Measurements from ENCODE around the gene NPFF.

Gene NPFF

DNA sequence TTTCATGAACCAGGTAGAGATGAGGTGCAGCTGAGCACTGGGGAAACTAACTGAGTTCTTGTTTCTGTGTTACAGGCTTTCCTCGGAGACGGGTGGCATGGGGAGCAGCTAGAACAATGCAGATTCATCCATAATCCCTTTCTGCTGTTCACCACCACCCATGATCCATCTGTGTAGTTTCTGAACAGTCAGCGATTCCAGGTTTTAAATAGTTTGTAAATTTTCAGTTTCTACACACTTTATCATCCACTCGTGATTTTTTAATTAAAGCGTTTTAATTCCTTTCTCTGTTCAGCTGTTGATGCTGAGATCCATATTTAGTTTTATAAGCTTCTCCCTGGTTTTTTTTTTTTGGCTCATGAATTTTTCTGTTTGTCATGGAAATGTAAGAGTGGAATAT, 28.0 kb downstream of the NPFF start:
- no peak overlapping the region for H4K12ac ChIP-seq (ENCODE audit: low read depth, low read length)
- no peak overlapping the region for H2AK5ac ChIP-seq (ENCODE audit: low read length)
- H3K9ac ChIP-seq (ENCODE audit: low read length): no peak overlapping the region
- H3K27me3 ChIP-seq (ENCODE audit: insufficient read depth, low read length): no peaks in the 10 kb centered on the region
- H3K9me3 ChIP-seq (ENCODE audit: insufficient read depth, low read depth, low read length): no peaks in the 10 kb centered on the region
- no CpG with 5 or more reads among the region's 5 CpGs for WGBS (ENCODE audit: extremely low coverage, insufficient coverage, insufficient read length)
- no peak for DNase-seq
- no peak overlapping the region for H3K27ac ChIP-seq (ENCODE audit: low read depth, low read length)
- no peak overlapping the region for H2BK12ac ChIP-seq (ENCODE audit: low read length)
- H3K18ac ChIP-seq (ENCODE audit: low read length): no peak overlapping the region
- no peak overlapping the region for H2BK120ac ChIP-seq (ENCODE audit: insufficient read depth, low read length, poor library complexity)
- H3K4me2 ChIP-seq (ENCODE audit: low read length): no peak overlapping the region
- no peak overlapping the region for H4K91ac ChIP-seq (ENCODE audit: low read depth, low read length)
- no peaks in the 10 kb centered on the region for H3K4me1 ChIP-seq (ENCODE audit: control insufficient read depth in 1 of 2, insufficient read depth in 2 of 2, low read length in 2 of 2)
- no peak overlapping the region for H3K23ac ChIP-seq (ENCODE audit: low read length)
- H3K79me1 ChIP-seq (ENCODE audit: low read length): no peaks in the 10 kb centered on the region
- no peak overlapping the region for H4K8ac ChIP-seq (ENCODE audit: low read depth, low read length)
- no peak overlapping the region for H3K14ac ChIP-seq (ENCODE audit: low read length)
- no peaks in the 10 kb centered on the region for H3K79me2 ChIP-seq (ENCODE audit: control insufficient read depth, insufficient read depth, low read length, poor library complexity)
- no peak overlapping the region for H3K4me3 ChIP-seq (ENCODE audit: low read depth, low read length)
- H3K36me3 ChIP-seq (ENCODE audit: control insufficient read depth in 1 of 2, insufficient read depth in 2 of 2, low read length in 2 of 2): peaks cover 37 to 76% of the 10 kb centered on the region in 2 experiments
- H2AFZ ChIP-seq (ENCODE audit: insufficient read depth, low read length, poor library complexity): no peak overlapping the region
- H2BK5ac ChIP-seq (ENCODE audit: low read depth, low read length, poor library complexity): no peak overlapping the region
- no peak overlapping the region for H3K4ac ChIP-seq (ENCODE audit: low read depth, low read length)

DNA sequence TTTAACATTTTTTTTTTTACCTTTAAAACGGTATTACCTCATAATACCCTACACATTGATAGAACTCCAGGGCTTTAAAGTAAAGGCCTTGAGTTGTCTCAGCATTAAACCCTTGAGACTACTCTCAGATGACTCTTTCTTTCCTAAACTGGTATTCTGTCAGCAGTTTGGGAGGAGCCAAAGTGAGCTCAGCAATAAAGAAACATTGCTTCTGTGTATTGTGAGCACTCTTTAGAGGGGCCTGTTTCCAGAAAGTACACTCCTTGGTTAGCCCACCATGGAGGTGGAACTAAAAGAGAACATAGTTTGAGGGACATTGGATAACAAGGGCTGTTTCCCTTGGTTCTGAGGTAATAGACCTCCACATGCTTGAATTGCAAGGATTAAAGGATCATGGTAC, 28.4 kb downstream of the NPFF start:
- DNase-seq: no peak
- H3K23ac ChIP-seq (ENCODE audit: low read length): no peak overlapping the region
- H3K79me1 ChIP-seq (ENCODE audit: low read length): no peaks in the 10 kb centered on the region
- no peak overlapping the region for H3K18ac ChIP-seq (ENCODE audit: low read length)
- no peak overlapping the region for H2AFZ ChIP-seq (ENCODE audit: insufficient read depth, low read length, poor library complexity)
- H2BK120ac ChIP-seq (ENCODE audit: insufficient read depth, low read length, poor library complexity): no peak overlapping the region
- H2BK12ac ChIP-seq (ENCODE audit: low read length): no peak overlapping the region
- no peak overlapping the region for H4K91ac ChIP-seq (ENCODE audit: low read depth, low read length)
- H3K4me2 ChIP-seq (ENCODE audit: low read length): no peak overlapping the region
- peaks cover 37 to 76% of the 10 kb centered on the region in 2 experiments for H3K36me3 ChIP-seq (ENCODE audit: control insufficient read depth in 1 of 2, insufficient read depth in 2 of 2, low read length in 2 of 2)
- no peak overlapping the region for H2AK5ac ChIP-seq (ENCODE audit: low read length)
- no peaks in the 10 kb centered on the region for H3K4me1 ChIP-seq (ENCODE audit: control insufficient read depth in 1 of 2, insufficient read depth in 2 of 2, low read length in 2 of 2)
- no peaks in the 10 kb centered on the region for H3K79me2 ChIP-seq (ENCODE audit: control insufficient read depth, insufficient read depth, low read length, poor library complexity)
- H4K8ac ChIP-seq (ENCODE audit: low read depth, low read length): no peak overlapping the region
- H3K4me3 ChIP-seq (ENCODE audit: low read depth, low read length): no peak overlapping the region
- H4K12ac ChIP-seq (ENCODE audit: low read depth, low read length): no peak overlapping the region
- WGBS (ENCODE audit: extremely low coverage, insufficient coverage, insufficient read length): 100% methylated on average over 1 of the region's 1 CpG
- H2BK5ac ChIP-seq (ENCODE audit: low read depth, low read length, poor library complexity): no peak overlapping the region
- H3K9ac ChIP-seq (ENCODE audit: low read length): no peak overlapping the region
- no peak overlapping the region for H3K14ac ChIP-seq (ENCODE audit: low read length)
- no peak overlapping the region for H3K27ac ChIP-seq (ENCODE audit: low read depth, low read length)
- no peaks in the 10 kb centered on the region for H3K27me3 ChIP-seq (ENCODE audit: insufficient read depth, low read length)
- H3K4ac ChIP-seq (ENCODE audit: low read depth, low read length): no peak overlapping the region
- no peaks in the 10 kb centered on the region for H3K9me3 ChIP-seq (ENCODE audit: insufficient read depth, low read depth, low read length)

DNA sequence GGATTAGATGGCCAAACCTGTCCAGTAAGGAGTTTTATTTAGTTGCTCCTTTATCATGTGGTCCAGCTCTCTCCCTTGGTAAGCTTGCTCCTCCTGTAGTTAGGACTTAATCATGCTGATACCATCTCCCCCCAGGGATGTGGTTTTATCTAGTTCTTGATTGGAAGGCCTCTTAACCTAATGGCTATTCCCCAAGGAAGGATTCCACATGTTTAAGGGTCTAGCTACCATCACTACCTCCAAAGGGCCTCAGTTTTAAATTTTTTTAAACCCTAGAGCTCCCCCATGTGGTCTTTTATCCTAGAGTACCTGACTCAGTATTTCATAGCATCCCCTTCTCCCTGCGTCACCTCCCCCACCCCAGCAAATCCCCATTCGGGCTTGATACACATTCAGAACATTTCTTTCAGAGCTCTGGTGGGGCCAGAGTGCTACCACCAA, 30.5 kb downstream of the NPFF start:
- H3K4me1 ChIP-seq (ENCODE audit: control insufficient read depth in 1 of 2, insufficient read depth in 2 of 2, low read length in 2 of 2): no peaks in the 10 kb centered on the region

DNA sequence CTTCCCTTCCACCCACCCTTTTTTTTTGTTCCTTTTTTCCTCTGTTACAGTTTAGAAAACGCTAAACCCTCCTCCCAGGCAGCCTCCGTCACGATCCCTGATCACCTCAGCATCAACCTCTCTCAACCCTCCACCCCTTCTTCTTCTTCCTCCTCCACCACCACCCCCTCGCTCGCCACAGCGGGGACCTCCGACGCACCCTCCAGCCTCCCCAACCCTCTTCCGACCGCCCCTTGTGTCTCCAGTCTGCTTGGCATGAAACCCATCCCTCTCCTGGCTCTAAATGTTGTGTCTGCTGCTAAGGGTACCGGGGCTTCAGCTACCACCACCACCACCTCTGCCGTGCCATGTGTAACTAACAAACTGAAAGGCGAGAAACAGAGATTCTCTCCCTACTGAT, 32.5 kb downstream of the NPFF start:
- Histone ChIP-seq H3K27ac (ENCODE audit: low read depth, low read length) (no peak overlapping the region), H3K9me3 (ENCODE audit: insufficient read depth, low read depth, low read length) (no peaks in the 10 kb centered on the region), H2AFZ (ENCODE audit: insufficient read depth, low read length, poor library complexity) (no peak overlapping the region), H3K27me3 (ENCODE audit: insufficient read depth, low read length) (no peaks in the 10 kb centered on the region), H3K9ac (ENCODE audit: low read length) (no peak overlapping the region), H3K18ac (ENCODE audit: low read length) (no peak overlapping the region), H3K79me1 (ENCODE audit: low read length) (no peaks in the 10 kb centered on the region), H3K4me1 (ENCODE audit: control insufficient read depth in 1 of 2, insufficient read depth in 2 of 2, low read length in 2 of 2) (no peaks in the 10 kb centered on the region), H3K36me3 (ENCODE audit: control insufficient read depth in 1 of 2, insufficient read depth in 2 of 2, low read length in 2 of 2) (peaks cover 29 to 74% of the 10 kb centered on the region in 2 experiments), H4K12ac (ENCODE audit: low read depth, low read length) (no peak overlapping the region), H4K8ac (ENCODE audit: low read depth, low read length) (no peak overlapping the region), H2BK12ac (ENCODE audit: low read length) (no peak overlapping the region), H3K4ac (ENCODE audit: low read depth, low read length) (no peak overlapping the region), H3K23ac (ENCODE audit: low read length) (no peak overlapping the region), H2AK5ac (ENCODE audit: low read length) (no peak overlapping the region), H4K91ac (ENCODE audit: low read depth, low read length) (no peak overlapping the region), H3K14ac (ENCODE audit: low read length) (no peak overlapping the region), H3K79me2 (ENCODE audit: control insufficient read depth, insufficient read depth, low read length, poor library complexity) (no peaks in the 10 kb centered on the region), H3K4me2 (ENCODE audit: low read length) (no peak overlapping the region), H2BK5ac (ENCODE audit: low read depth, low read length, poor library complexity) (no peak overlapping the region), H2BK120ac (ENCODE audit: insufficient read depth, low read length, poor library complexity) (no peak overlapping the region), H3K4me3 (ENCODE audit: low read depth, low read length) (no peak overlapping the region)
- WGBS (ENCODE audit: extremely low coverage, insufficient coverage, insufficient read length): 100% methylated on average over 2 of the region's 13 CpGs
- no peak for DNase-seq

More for the DNA sequence above, 30.5 kb downstream of the NPFF start:
- no peak overlapping the region for H3K18ac ChIP-seq (ENCODE audit: low read length)
- H3K4me3 ChIP-seq (ENCODE audit: low read depth, low read length): no peak overlapping the region
- H3K23ac ChIP-seq (ENCODE audit: low read length): no peak overlapping the region
- H2AFZ ChIP-seq (ENCODE audit: insufficient read depth, low read length, poor library complexity): no peak overlapping the region
- no peak overlapping the region for H3K4ac ChIP-seq (ENCODE audit: low read depth, low read length)
- H3K9ac ChIP-seq (ENCODE audit: low read length): no peak overlapping the region
- H3K27ac ChIP-seq (ENCODE audit: low read depth, low read length): no peak overlapping the region
- DNase-seq: peak in 1 of 2 donors; percentile 29
- H3K79me1 ChIP-seq (ENCODE audit: low read length): no peaks in the 10 kb centered on the region
- H4K8ac ChIP-seq (ENCODE audit: low read depth, low read length): no peak overlapping the region
- peaks cover 27 to 72% of the 10 kb centered on the region in 2 experiments for H3K36me3 ChIP-seq (ENCODE audit: control insufficient read depth in 1 of 2, insufficient read depth in 2 of 2, low read length in 2 of 2)
- H2AK5ac ChIP-seq (ENCODE audit: low read length): no peak overlapping the region
- no peaks in the 10 kb centered on the region for H3K27me3 ChIP-seq (ENCODE audit: insufficient read depth, low read length)
- no peaks in the 10 kb centered on the region for H3K9me3 ChIP-seq (ENCODE audit: insufficient read depth, low read depth, low read length)
- H2BK5ac ChIP-seq (ENCODE audit: low read depth, low read length, poor library complexity): no peak overlapping the region
- no peak overlapping the region for H4K91ac ChIP-seq (ENCODE audit: low read depth, low read length)
- WGBS (ENCODE audit: extremely low coverage, insufficient coverage, insufficient read length): no CpG with 5 or more reads among the region's 2 CpGs
- H2BK12ac ChIP-seq (ENCODE audit: low read length): no peak overlapping the region
- H3K4me2 ChIP-seq (ENCODE audit: low read length): no peak overlapping the region
- H3K14ac ChIP-seq (ENCODE audit: low read length): no peak overlapping the region
- H3K79me2 ChIP-seq (ENCODE audit: control insufficient read depth, insufficient read depth, low read length, poor library complexity): no peaks in the 10 kb centered on the region
- no peak overlapping the region for H4K12ac ChIP-seq (ENCODE audit: low read depth, low read length)
- H2BK120ac ChIP-seq (ENCODE audit: insufficient read depth, low read length, poor library complexity): no peak overlapping the region

Data from trophoblast cell (in vitro differentiated cells and primary cell).